Panc1 (cell line): ENCODE results near the gene DCDC2. TPM values are rescaled to one million over a fixed set of nuclear protein-coding genes. Genes with fewer than 3 reads are reported as not detected.

ENCODE experiments used
- ATAC-seq: fragments of 200-7000 bp; cut with Tn5 transposase; 2 replicates; pipeline ENCODE4 v1.9.1; 2020; ENCODE audit warnings: mild to moderate bottlenecking, moderate library complexity
- BruUV-seq: library from RNA; stranded (reverse); fragments of 400-500 nt; replicated peaks from 2 replicates; lab custom pipeline; 2021; lab: Mats Ljungman, UMichigan
- CTCF ChIA-PET: fragments of 300-600 bp; sonication (Branson Sonifier 250); formaldehyde crosslinking; loops from one replicate; lab custom pipeline; 2022; ENCODE audit warnings: antibody characterized with exemption; lab: Charles Lee
- POLR2A ChIA-PET: fragments of 300-600 bp; sonication (Branson Sonifier 250); formaldehyde crosslinking; loops from one replicate; lab custom pipeline; 2022; ENCODE audit warnings: antibody characterized with exemption; lab: Charles Lee
- DNase-seq: peaks from one replicate; pipeline ENCODE4 v3.0.0-alpha.2; 2010; ENCODE audit warnings: low read depth, low spot score
- H3K27ac ChIP-seq: 2 replicates; pipeline ENCODE4 v1.5.1; 2011; ENCODE audit warnings: mild to moderate bottlenecking, low read length, inconsistent platforms
- H3K27me3 ChIP-seq: fragments of 200-500 bp; sonication (Bioruptor generic); 2 replicates; pipeline ENCODE4 v1.6.0; 2014; ENCODE audit warnings: low read length, inconsistent platforms; ENCODE audit not compliant: control insufficient read depth, insufficient read depth
- H3K36me3 ChIP-seq: fragments of 200-500 bp; sonication (Bioruptor generic); 2 replicates; pipeline ENCODE4 v1.5.1; 2014; ENCODE audit warnings: inconsistent platforms, mild to moderate bottlenecking, low read length, moderate library complexity; ENCODE audit not compliant: control insufficient read depth, insufficient read depth
- H3K4me1 ChIP-seq: 2 replicates; pipeline ENCODE4 v1.5.1; 2011; ENCODE audit warnings: inconsistent platforms, mild to moderate bottlenecking, low read length, moderate library complexity; ENCODE audit not compliant: control insufficient read depth, insufficient read depth
- H3K4me3 ChIP-seq, 2 experiments: 2 replicates each; pipeline ENCODE4 v1.5.1; 2011 to 2012; ENCODE audit warnings: low read depth in 2 of 2, low read length in 2 of 2, mild to moderate bottlenecking in 2 of 2, inconsistent platforms in 1 of 2, moderate library complexity in 1 of 2
- H3K9me3 ChIP-seq: fragments of 200-500 bp; sonication (Bioruptor generic); 2 replicates; pipeline ENCODE4 v1.5.1; 2014; ENCODE audit warnings: low read depth, mild to moderate bottlenecking, inconsistent platforms, low read length, moderate library complexity; ENCODE audit not compliant: control insufficient read depth, insufficient read depth
- POLR2AphosphoS5 ChIP-seq: IDR thresholded peaks from 2 replicates; pipeline ENCODE4 v1.6.1; 2012; ENCODE audit warnings: mild to moderate bottlenecking, low read depth, low read length, moderate library complexity
- SIN3A ChIP-seq: IDR thresholded peaks from 2 replicates; pipeline ENCODE4 v1.6.1; 2012; ENCODE audit warnings: low read depth, mild to moderate bottlenecking, low read length, moderate library complexity, borderline replicate concordance; ENCODE audit not compliant: insufficient read depth
- TCF7L2 ChIP-seq: IDR thresholded peaks from 2 replicates; pipeline ENCODE4 v1.6.1; 2011; ENCODE audit warnings: mild to moderate bottlenecking, low read depth, low read length, inconsistent platforms
- in situ Hi-C: cut with HindIII; loops from 2 replicates; pipeline ENCODE4 v1.10.0; 2016; ENCODE audit warnings: low sequenced_read_pairs, low pct_unique_long_range_greater_than_20kb
- intact Hi-C: fragments of 100-400 bp; cut with micrococcal nuclease; formaldehyde crosslinking; loops from one replicate; pipeline ENCODE4 v1.10.0; 2022; ENCODE audit not compliant: unreplicated experiment
- total RNA-seq: library from RNA; stranded (reverse); gene quantifications from one replicate; pipeline ENCODE4 v1.2.1, GENCODE V29; 2021; ENCODE audit not compliant: unreplicated experiment
- TF ChIP-seq, protein P1 (sequence below), 2 experiments: IDR thresholded peaks; 2 replicates each; pipeline ENCODE4 v1.6.1; 2011 to 2012; ENCODE audit warnings: low read depth in 2 of 2, control low read depth in 1 of 2, low read length in 1 of 2, mild to moderate bottlenecking in 1 of 2, moderate library complexity in 1 of 2; ENCODE audit not compliant: insufficient read depth in 1 of 2
- TF ChIP-seq, protein P2 (sequence below): fragments of 450-650 bp; IDR thresholded peaks from 2 replicates; pipeline ENCODE4 v1.5.1; 2017; ENCODE audit warnings: mild to moderate bottlenecking

DCDC2 gene
- total RNA-seq, 1 experiment from 2014 or later = 0.15 TPM

- no peak for ATAC-seq
- no peak overlapping the region for H3K27ac ChIP-seq
- H3K27me3 ChIP-seq = no peaks in the 10 kb centered on the region
- no peak for TF ChIP-seq TCF7L2
- TF ChIP-seq, protein P1, sequence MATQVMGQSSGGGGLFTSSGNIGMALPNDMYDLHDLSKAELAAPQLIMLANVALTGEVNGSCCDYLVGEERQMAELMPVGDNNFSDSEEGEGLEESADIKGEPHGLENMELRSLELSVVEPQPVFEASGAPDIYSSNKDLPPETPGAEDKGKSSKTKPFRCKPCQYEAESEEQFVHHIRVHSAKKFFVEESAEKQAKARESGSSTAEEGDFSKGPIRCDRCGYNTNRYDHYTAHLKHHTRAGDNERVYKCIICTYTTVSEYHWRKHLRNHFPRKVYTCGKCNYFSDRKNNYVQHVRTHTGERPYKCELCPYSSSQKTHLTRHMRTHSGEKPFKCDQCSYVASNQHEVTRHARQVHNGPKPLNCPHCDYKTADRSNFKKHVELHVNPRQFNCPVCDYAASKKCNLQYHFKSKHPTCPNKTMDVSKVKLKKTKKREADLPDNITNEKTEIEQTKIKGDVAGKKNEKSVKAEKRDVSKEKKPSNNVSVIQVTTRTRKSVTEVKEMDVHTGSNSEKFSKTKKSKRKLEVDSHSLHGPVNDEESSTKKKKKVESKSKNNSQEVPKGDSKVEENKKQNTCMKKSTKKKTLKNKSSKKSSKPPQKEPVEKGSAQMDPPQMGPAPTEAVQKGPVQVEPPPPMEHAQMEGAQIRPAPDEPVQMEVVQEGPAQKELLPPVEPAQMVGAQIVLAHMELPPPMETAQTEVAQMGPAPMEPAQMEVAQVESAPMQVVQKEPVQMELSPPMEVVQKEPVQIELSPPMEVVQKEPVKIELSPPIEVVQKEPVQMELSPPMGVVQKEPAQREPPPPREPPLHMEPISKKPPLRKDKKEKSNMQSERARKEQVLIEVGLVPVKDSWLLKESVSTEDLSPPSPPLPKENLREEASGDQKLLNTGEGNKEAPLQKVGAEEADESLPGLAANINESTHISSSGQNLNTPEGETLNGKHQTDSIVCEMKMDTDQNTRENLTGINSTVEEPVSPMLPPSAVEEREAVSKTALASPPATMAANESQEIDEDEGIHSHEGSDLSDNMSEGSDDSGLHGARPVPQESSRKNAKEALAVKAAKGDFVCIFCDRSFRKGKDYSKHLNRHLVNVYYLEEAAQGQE (IDR thresholded peaks at IDR 0.05; ENCODE audit: insufficient read depth in 1 of 2, low read depth in 2 of 2, low read length in 1 of 2) = no peak
- TF ChIP-seq POLR2AphosphoS5 = no peak
- no peak for TF ChIP-seq SIN3A
- TF ChIP-seq, protein P2, sequence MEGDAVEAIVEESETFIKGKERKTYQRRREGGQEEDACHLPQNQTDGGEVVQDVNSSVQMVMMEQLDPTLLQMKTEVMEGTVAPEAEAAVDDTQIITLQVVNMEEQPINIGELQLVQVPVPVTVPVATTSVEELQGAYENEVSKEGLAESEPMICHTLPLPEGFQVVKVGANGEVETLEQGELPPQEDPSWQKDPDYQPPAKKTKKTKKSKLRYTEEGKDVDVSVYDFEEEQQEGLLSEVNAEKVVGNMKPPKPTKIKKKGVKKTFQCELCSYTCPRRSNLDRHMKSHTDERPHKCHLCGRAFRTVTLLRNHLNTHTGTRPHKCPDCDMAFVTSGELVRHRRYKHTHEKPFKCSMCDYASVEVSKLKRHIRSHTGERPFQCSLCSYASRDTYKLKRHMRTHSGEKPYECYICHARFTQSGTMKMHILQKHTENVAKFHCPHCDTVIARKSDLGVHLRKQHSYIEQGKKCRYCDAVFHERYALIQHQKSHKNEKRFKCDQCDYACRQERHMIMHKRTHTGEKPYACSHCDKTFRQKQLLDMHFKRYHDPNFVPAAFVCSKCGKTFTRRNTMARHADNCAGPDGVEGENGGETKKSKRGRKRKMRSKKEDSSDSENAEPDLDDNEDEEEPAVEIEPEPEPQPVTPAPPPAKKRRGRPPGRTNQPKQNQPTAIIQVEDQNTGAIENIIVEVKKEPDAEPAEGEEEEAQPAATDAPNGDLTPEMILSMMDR = no peak
- no peaks in the 10 kb centered on the region for H3K36me3 ChIP-seq
- intact Hi-C loops (no loop called here), in situ Hi-C loops (no loop called here)
- H3K4me3 ChIP-seq = no peak overlapping the region
- no peak for DNase-seq
- no TSS peak for BruUV-seq
- no peaks in the 10 kb centered on the region for H3K9me3 ChIP-seq
- ChIA-PET CTCF (no interaction called here), POLR2A (no interaction called here)
- no peaks in the 10 kb centered on the region for H3K4me1 ChIP-seq
Observed at GRCh38 chr6:24147511-24148153, 210.2 kb downstream of the DCDC2 start.

- TF ChIP-seq POLR2AphosphoS5 (no peak), SIN3A (no peak), TCF7L2 (no peak)
- TF ChIP-seq, protein P1 (IDR thresholded peaks at IDR 0.05; ENCODE audit: insufficient read depth in 1 of 2, low read depth in 2 of 2, low read length in 1 of 2) = no peak
- TF ChIP-seq, protein P2 = no peak
- no peak for ATAC-seq
- intact Hi-C loops = no loop called here
- Histone ChIP-seq H3K4me1 (no peaks in the 10 kb centered on the region), H3K4me3 (no peak overlapping the region), H3K36me3 (no peaks in the 10 kb centered on the region), H3K9me3 (no peaks in the 10 kb centered on the region), H3K27me3 (no peaks in the 10 kb centered on the region), H3K27ac (no peak overlapping the region)
- DNase-seq = no peak
- CTCF ChIA-PET = no interaction called here
- POLR2A ChIA-PET = no interaction called here
- BruUV-seq = no TSS peak
- in situ Hi-C loops = no loop called here
Observed at GRCh38 chr6:24146871-24147270, 211.0 kb downstream of the DCDC2 start.
